HEK293T (cell line): ENCODE measurements around the gene EIF3F.

Source experiments
- CTCF ChIA-PET: fragments of 350-600 bp; formaldehyde crosslinking; extraction: SDS; loops from one replicate; lab custom pipeline; 2021; ENCODE audit warnings: antibody characterized with exemption, inconsistent platforms; lab: Yijun Ruan, JAX
- POLR2A ChIA-PET: fragments of 350-600 bp; formaldehyde crosslinking; extraction: SDS; loops from one replicate; lab custom pipeline; 2020; ENCODE audit warnings: antibody characterized with exemption, inconsistent platforms; lab: Yijun Ruan, JAX
- DNase-seq: peaks from one replicate; pipeline ENCODE4 v3.0.0; 2012; ENCODE audit warnings: mixed read lengths; ENCODE audit errors: extremely low spot score
- ARNT ChIP-seq: fragments of 450-650 bp; IDR thresholded peaks from 2 replicates; pipeline ENCODE4 v1.6.1; 2017; ENCODE audit warnings: mild to moderate bottlenecking
- BHLHE40 ChIP-seq: fragments of 450-650 bp; IDR thresholded peaks from 2 replicates; pipeline ENCODE4 v1.6.1; 2016; ENCODE audit warnings: mild to moderate bottlenecking, moderate library complexity, borderline replicate concordance
- CTBP1 ChIP-seq: fragments of 450-650 bp; IDR thresholded peaks from 2 replicates; pipeline ENCODE4 v1.6.1; 2016; ENCODE audit warnings: borderline replicate concordance
- ELF4 ChIP-seq: fragments of 450-650 bp; IDR thresholded peaks from 2 replicates; pipeline ENCODE4 v1.6.1; 2017; ENCODE audit warnings: antibody characterized with exemption
- FOXA1 ChIP-seq: fragments of 450-650 bp; IDR thresholded peaks from 2 replicates; pipeline ENCODE4 v1.6.1; 2016; ENCODE audit warnings: mild to moderate bottlenecking
- FOXK2 ChIP-seq: fragments of 450-650 bp; IDR thresholded peaks from 2 replicates; pipeline ENCODE4 v1.6.1; 2016; ENCODE audit warnings: mild to moderate bottlenecking
- FOXM1 ChIP-seq: fragments of 450-650 bp; IDR thresholded peaks from 2 replicates; pipeline ENCODE4 v1.6.1; 2017; ENCODE audit warnings: mild to moderate bottlenecking, borderline replicate concordance
- HDGF ChIP-seq: fragments of 450-650 bp; IDR thresholded peaks from 2 replicates; pipeline ENCODE4 v1.6.1; 2017; ENCODE audit warnings: antibody characterized with exemption, borderline replicate concordance
- L3MBTL2 ChIP-seq: fragments of 450-650 bp; conservative IDR thresholded peaks from 2 replicates; pipeline ENCODE4 v1.6.1; 2016; ENCODE audit warnings: mild to moderate bottlenecking
- LEF1 ChIP-seq: fragments of 450-650 bp; IDR thresholded peaks from 2 replicates; pipeline ENCODE4 v1.6.1; 2017; ENCODE audit warnings: mild to moderate bottlenecking, borderline replicate concordance
- NFRKB ChIP-seq: fragments of 450-650 bp; IDR thresholded peaks from 2 replicates; pipeline ENCODE4 v1.6.1; 2016; ENCODE audit warnings: mild to moderate bottlenecking, moderate library complexity
- PKNOX1 ChIP-seq: fragments of 450-650 bp; IDR thresholded peaks from 2 replicates; pipeline ENCODE4 v1.6.1; 2016
- SP1 ChIP-seq: fragments of 450-650 bp; IDR thresholded peaks from 2 replicates; pipeline ENCODE4 v1.6.1; 2017
- SUZ12 ChIP-seq: fragments of 450-650 bp; IDR thresholded peaks from 2 replicates; pipeline ENCODE4 v1.6.1; 2016; ENCODE audit warnings: mild to moderate bottlenecking
- TARDBP ChIP-seq: fragments of 450-650 bp; IDR thresholded peaks from 2 replicates; pipeline ENCODE4 v1.6.1; 2016
- ZNF384 ChIP-seq: fragments of 450-650 bp; IDR thresholded peaks from 2 replicates; pipeline ENCODE4 v1.6.1; 2016

Gene EIF3F

DNA sequence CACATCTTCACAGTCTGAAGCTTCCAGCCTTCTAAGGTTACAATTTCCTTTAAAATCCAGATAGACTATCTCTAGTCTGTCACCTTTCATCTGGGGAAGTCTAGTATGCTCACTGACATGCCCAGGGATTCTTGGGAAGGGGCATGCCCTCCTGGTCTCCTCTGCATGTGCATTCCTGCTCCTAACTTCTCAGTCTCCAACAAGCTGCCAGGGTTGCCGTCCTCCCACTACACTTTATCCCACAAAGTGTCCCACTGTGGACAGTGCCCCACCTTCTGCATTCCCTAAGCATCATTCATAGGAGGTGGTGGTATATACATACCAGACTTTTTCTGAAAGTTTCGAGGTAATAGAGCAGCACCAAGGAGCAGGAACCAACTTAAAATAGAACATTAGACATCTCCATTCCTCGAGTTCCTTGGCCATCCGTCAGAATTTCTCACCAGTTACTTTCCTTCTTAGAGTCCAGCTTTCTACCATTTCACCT, 28.7 kb downstream of the EIF3F start:
- TF ChIP-seq TARDBP: no peak
- no peak for TF ChIP-seq FOXA1
- TF ChIP-seq ARNT: no peak
- TF ChIP-seq FOXM1: no peak
- no peak for TF ChIP-seq L3MBTL2
- TF ChIP-seq FOXK2: no peak
- no peak for TF ChIP-seq HDGF
- no peak for TF ChIP-seq PKNOX1
- no peak for TF ChIP-seq ZNF384
- TF ChIP-seq LEF1: no peak
- TF ChIP-seq SUZ12: no peak
- no peak for TF ChIP-seq NFRKB
- no peak for TF ChIP-seq CTBP1
- ChIA-PET POLR2A (no interaction called here), CTCF (interaction anchor here (4.4 kb wide), 1 partner anchor 9 kb away, joined by 25 read pairs; no protein-coding TSS in a partner anchor)
- no peak for DNase-seq

DNA sequence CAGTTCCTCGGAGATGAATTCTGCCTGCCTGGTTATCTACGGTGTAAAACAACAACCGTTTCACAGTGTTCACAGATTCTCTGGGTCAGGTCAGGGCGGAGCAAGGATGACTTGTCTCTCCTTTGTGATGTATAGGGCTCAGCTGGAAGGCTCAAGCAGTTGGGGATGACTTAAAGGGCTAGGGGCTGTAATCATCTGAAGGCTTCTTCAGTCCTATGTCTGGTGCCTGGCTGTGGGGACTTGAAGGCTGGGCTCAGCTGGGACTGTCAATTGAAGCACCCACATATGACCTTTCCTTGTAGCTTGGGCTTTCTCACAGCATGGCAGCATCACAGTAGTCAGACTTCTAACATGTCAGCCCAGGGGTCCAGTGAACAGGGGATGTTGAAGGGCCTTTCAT, 29.3 kb downstream of the EIF3F start:
- TF ChIP-seq ELF4: no peak
- no peak for TF ChIP-seq HDGF
- no peak for TF ChIP-seq FOXK2
- no peak for TF ChIP-seq SUZ12
- no peak for TF ChIP-seq NFRKB
- no peak for TF ChIP-seq LEF1
- TF ChIP-seq ZNF384: no peak
- ChIA-PET CTCF (interaction anchor here (1.2 to 4.4 kb wide), 2 partner anchors 10 to 17 kb away, joined by 5 to 25 read pairs; no protein-coding TSS in a partner anchor), POLR2A (no interaction called here)
- no peak for DNase-seq

DNA sequence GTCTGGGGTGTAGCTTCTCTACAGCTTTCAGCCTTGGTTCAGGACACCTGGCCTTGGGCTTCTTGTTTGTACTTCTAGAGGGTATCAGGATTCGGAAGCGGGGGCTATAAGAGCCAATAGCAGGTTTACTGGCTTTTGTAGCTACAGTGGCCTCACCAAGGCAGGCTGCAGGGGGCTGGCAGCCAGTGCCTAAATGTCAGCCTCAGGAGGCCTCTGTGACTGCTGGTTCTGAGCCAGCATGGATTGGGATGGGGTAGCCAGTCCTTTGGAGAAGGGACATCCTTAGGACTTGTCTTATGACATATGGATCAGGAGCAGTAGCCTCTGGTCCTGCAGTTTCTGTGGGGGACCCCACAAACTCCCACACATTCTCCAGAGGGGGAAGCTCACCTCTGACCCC, 29.9 kb downstream of the EIF3F start:
- POLR2A ChIA-PET: no interaction called here
- TF ChIP-seq FOXM1: no peak
- TF ChIP-seq BHLHE40: no peak
- no peak for TF ChIP-seq ARNT
- TF ChIP-seq NFRKB: no peak
- TF ChIP-seq SP1: no peak
- no peak for TF ChIP-seq TARDBP
- TF ChIP-seq FOXK2: no peak
- TF ChIP-seq FOXA1: no peak
- TF ChIP-seq ZNF384: no peak
- no peak for TF ChIP-seq HDGF
- no peak for TF ChIP-seq ELF4
- no peak for TF ChIP-seq CTBP1
- TF ChIP-seq SUZ12: no peak
- TF ChIP-seq PKNOX1: no peak
- TF ChIP-seq L3MBTL2: no peak
- no peak for TF ChIP-seq LEF1
- DNase-seq: no peak
- CTCF ChIA-PET: interaction anchor here (1.2 to 4.4 kb wide), 4 partner anchors 11 to 82 kb away, joined by 3 to 25 read pairs (median 6); no protein-coding TSS in a partner anchor

GRCh38 chr11:8017894-8018483, 30.9 kb downstream of the EIF3F start:
- TF ChIP-seq ZNF384: no peak
- no peak for TF ChIP-seq HDGF
- TF ChIP-seq TARDBP: no peak
- TF ChIP-seq BHLHE40: no peak
- TF ChIP-seq SUZ12: no peak
- no peak for TF ChIP-seq CTBP1
- no peak for TF ChIP-seq ELF4
- TF ChIP-seq FOXK2: no peak
- ChIA-PET CTCF (interaction anchor here (1.2 to 4.4 kb wide), 4 partner anchors 12 to 81 kb away, joined by 3 to 25 read pairs (median 6); no protein-coding TSS in a partner anchor), POLR2A (no interaction called here)
- DNase-seq: no peak

GRCh38 chr11:8018484-8019313, 31.6 kb downstream of the EIF3F start:
- ChIA-PET POLR2A (no interaction called here), CTCF (interaction anchor here (0.6 to 4.4 kb wide), 4 partner anchors 12 to 80 kb away, joined by 3 to 25 read pairs (median 4); no protein-coding TSS in a partner anchor)
- TF ChIP-seq SUZ12 (no peak), BHLHE40 (no peak), L3MBTL2 (no peak), FOXM1 (no peak), ELF4 (no peak), ZNF384 (no peak), FOXK2 (no peak), ARNT (no peak), NFRKB (no peak), PKNOX1 (no peak), TARDBP (no peak), SP1 (no peak), LEF1 (no peak), FOXA1 (no peak), CTBP1 (no peak)
- DNase-seq: peak; percentile 67
